OCI-LY7 (cell line): ENCODE data around the gene NHERF2. TPM values are rescaled to one million over a fixed set of nuclear protein-coding genes. Genes with fewer than 3 reads are reported as not detected.

Experiments used
- BruUV-seq: library from RNA; stranded (reverse); fragments of 400-500 nt; replicated peaks from 2 replicates; lab custom pipeline; 2021; lab: Mats Ljungman, UMichigan
- CTCF ChIA-PET: fragments of 300-600 bp; sonication (Branson Sonifier 250); formaldehyde crosslinking; loops from one replicate; lab custom pipeline; 2022; ENCODE audit warnings: antibody characterized with exemption; ENCODE audit not compliant: unreplicated experiment; lab: Charles Lee
- POLR2A ChIA-PET: fragments of 300-600 bp; sonication (Branson Sonifier 250); formaldehyde crosslinking; loops from one replicate; lab custom pipeline; 2022; ENCODE audit warnings: antibody characterized with exemption; lab: Charles Lee
- DNase-seq: peaks from one replicate; pipeline ENCODE4 v3.0.0-alpha.2; 2015; ENCODE audit warnings: low spot score
- H2AFZ ChIP-seq: fragments of 200-600 bp; sonication (generic), shearing (Covaris generic); 2 replicates; pipeline ENCODE4 v1.6.1; 2014; ENCODE audit warnings: mild to moderate bottlenecking, antibody characterized with exemption, low read length, moderate library complexity
- H3K27ac ChIP-seq: fragments of 200-600 bp; sonication (generic); 2 replicates; pipeline ENCODE4 v1.5.1; 2014; ENCODE audit warnings: mixed run types, low read depth, mild to moderate bottlenecking, moderate library complexity, low read length, inconsistent platforms; ENCODE audit not compliant: poor library complexity, severe bottlenecking
- H3K36me3 ChIP-seq: fragments of 200-600 bp; sonication (generic); 2 replicates; pipeline ENCODE4 v1.6.1; 2014; ENCODE audit warnings: mild to moderate bottlenecking, antibody characterized with exemption, low read length, moderate library complexity, mixed read lengths; ENCODE audit not compliant: insufficient read depth
- H3K4me1 ChIP-seq: fragments of 200-600 bp; sonication (generic); 2 replicates; pipeline ENCODE4 v1.5.1; 2014; ENCODE audit warnings: mild to moderate bottlenecking, low read length; ENCODE audit not compliant: insufficient read depth, poor library complexity, severe bottlenecking
- H3K4me2 ChIP-seq: fragments of 200-600 bp; sonication (generic); 2 replicates; pipeline ENCODE4 v1.6.1; 2014; ENCODE audit warnings: mild to moderate bottlenecking, low read length
- H3K4me3 ChIP-seq: fragments of 200-600 bp; sonication (generic); 2 replicates; pipeline ENCODE4 v1.5.1; 2014; ENCODE audit warnings: mild to moderate bottlenecking, low read depth, low read length; ENCODE audit not compliant: poor library complexity, severe bottlenecking
- H3K79me2 ChIP-seq: fragments of 200-600 bp; sonication (generic); 2 replicates; pipeline ENCODE4 v1.6.1; 2016; ENCODE audit warnings: low read depth, mild to moderate bottlenecking, low read length, moderate library complexity, mixed read lengths; ENCODE audit not compliant: insufficient read depth
- H3K9me2 ChIP-seq: fragments of 200-600 bp; sonication (generic); 2 replicates; pipeline ENCODE4 v1.6.1; 2016; ENCODE audit warnings: mild to moderate bottlenecking, low read length, mixed read lengths; ENCODE audit not compliant: insufficient read depth
- H3K9me3 ChIP-seq: fragments of 200-600 bp; sonication (generic); 2 replicates; pipeline ENCODE4 v1.6.1; 2014; ENCODE audit warnings: mild to moderate bottlenecking, mixed run types, low read length, mixed read lengths
- H4K20me1 ChIP-seq: fragments of 200-600 bp; sonication (generic); 2 replicates; pipeline ENCODE4 v1.6.1; 2014; ENCODE audit warnings: mild to moderate bottlenecking, antibody characterized with exemption, low read length, moderate library complexity, mixed read lengths; ENCODE audit not compliant: insufficient read depth
- EZH2phosphoT487 ChIP-seq: fragments of 200-600 bp; sonication (generic); IDR thresholded peaks from 2 replicates; pipeline ENCODE4 v1.6.1; 2018; ENCODE audit warnings: low read depth, borderline replicate concordance, mild to moderate bottlenecking, mixed run types, antibody characterized with exemption, low read length, moderate library complexity, mixed read lengths
- intact Hi-C: fragments of 100-400 bp; cut with micrococcal nuclease; formaldehyde crosslinking; loops from one replicate; pipeline ENCODE4 v1.10.0; 2022; ENCODE audit not compliant: unreplicated experiment
- total RNA-seq, 2 experiments: library from RNA; depleted of rRNA in 1 of 2; stranded (reverse); fragments of >200 nt in 1 of 2; shearing (Covaris generic) in 1 of 2; gene quantifications; 2 replicates each; pipeline ENCODE4 v1.2.3, GENCODE V29; 2014 to 2022
- TF ChIP-seq, protein P1 (sequence below): fragments of 200-600 bp; sonication (generic); conservative IDR thresholded peaks from 2 replicates; pipeline ENCODE4 v1.5.1; 2014; ENCODE audit warnings: mild to moderate bottlenecking, antibody characterized with exemption, low read length, moderate library complexity, mixed read lengths

NHERF2 gene
- total RNA-seq, 2 experiments from 2014 or later = 0.27 TPM; not detected in 1

DNA sequence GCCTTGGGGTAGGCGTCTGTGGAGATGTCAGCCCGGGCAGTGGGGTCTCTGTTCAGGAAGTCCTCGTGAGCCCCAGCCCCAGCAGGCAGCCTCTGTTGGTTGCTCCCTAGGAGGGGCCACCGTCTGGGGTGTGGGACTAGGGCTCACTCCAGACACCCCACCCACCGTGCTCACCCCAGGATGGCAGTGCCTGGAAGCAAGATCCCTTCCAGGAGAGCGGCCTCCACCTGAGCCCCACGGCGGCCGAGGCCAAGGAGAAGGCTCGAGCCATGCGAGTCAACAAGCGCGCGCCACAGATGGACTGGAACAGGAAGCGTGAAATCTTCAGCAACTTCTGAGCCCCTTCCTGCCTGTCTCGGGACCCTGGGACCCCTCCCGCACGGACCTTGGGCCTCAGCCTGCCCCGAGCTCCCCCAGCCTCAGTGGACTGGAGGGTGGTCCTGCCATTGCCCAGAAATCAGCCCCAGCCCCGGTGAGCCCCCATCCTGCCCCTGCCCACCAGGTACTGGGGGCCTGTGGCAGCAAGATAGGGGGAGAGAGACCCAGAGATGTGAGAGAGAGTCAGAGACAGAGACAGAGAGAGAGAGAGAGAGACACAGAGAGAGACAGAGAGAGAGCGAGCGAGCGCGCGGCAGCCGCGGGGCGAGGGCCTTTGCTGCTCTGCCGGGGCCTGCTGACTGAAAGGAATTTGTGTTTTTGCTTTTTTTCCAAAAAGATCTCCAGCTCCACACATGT, 11.1 kb downstream of the NHERF2 start:
- Histone ChIP-seq H3K36me3 (no peaks in the 10 kb centered on the region), H3K9me2 (no peaks in the 10 kb centered on the region), H3K79me2 (no peaks in the 10 kb centered on the region), H3K27ac (no peak overlapping the region), H3K4me1 (no peaks in the 10 kb centered on the region), H3K4me2 (no peak overlapping the region), H3K4me3 (no peak overlapping the region), H3K9me3 (no peaks in the 10 kb centered on the region), H4K20me1 (no peaks in the 10 kb centered on the region), H2AFZ (no peak overlapping the region)
- BruUV-seq = no TSS peak
- intact Hi-C loops = no loop called here
- no peak for DNase-seq
- ChIA-PET CTCF (no interaction called here), POLR2A (no interaction called here)
- TF ChIP-seq, protein P1, sequence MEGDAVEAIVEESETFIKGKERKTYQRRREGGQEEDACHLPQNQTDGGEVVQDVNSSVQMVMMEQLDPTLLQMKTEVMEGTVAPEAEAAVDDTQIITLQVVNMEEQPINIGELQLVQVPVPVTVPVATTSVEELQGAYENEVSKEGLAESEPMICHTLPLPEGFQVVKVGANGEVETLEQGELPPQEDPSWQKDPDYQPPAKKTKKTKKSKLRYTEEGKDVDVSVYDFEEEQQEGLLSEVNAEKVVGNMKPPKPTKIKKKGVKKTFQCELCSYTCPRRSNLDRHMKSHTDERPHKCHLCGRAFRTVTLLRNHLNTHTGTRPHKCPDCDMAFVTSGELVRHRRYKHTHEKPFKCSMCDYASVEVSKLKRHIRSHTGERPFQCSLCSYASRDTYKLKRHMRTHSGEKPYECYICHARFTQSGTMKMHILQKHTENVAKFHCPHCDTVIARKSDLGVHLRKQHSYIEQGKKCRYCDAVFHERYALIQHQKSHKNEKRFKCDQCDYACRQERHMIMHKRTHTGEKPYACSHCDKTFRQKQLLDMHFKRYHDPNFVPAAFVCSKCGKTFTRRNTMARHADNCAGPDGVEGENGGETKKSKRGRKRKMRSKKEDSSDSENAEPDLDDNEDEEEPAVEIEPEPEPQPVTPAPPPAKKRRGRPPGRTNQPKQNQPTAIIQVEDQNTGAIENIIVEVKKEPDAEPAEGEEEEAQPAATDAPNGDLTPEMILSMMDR = no peak
- no peak for TF ChIP-seq EZH2phosphoT487

DNA sequence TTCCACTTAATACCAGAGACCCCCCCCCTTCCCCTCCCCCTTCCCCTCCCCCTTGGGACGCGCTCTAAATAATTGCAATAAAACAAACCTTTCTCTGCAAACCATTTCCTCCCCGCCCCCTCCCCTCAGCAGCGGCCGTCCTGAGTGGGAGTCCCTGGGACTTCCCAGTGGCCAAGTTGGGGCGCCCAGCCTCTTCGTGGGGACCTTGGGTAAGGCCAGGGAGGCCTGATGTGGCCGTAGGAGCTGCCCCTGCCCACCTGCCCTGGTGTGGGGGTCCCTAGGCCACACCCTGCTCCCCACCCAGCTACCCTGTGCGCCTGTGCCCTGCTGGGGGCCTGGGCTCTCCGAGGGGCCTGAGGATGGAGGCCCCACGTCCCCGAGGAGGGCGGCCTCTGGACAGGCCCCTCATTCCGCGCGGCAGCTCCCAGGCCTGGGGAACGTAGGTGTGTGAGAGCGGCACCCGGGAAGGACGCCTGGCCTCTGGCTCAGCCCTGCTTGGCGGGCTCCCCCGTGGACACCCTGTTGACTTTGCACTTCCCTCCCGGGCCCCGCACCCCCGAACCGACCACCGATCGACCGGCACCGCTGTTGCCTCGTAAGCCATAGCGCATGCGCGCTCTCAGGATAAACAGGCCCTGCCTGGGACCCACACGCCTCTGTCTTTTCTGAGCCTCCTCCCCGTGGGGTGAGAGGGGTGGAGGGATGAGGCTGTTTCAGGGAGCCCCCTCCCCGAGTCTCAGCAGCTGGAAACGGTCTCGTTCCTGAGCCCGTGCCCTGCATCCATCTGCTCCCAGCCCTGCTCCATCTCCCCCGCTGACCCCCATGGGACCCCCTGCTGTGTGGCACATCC, 11.9 kb downstream of the NHERF2 start:
- no peak overlapping the region for H3K4me3 ChIP-seq
- H3K9me3 ChIP-seq = no peaks in the 10 kb centered on the region
- DNase-seq = no peak
- no peaks in the 10 kb centered on the region for H3K4me1 ChIP-seq
- intact Hi-C loops = no loop called here
- POLR2A ChIA-PET = no interaction called here
- H3K36me3 ChIP-seq = peaks cover 6% of the 10 kb centered on the region; the same call in 1 of the 2 replicates
- no TSS peak for BruUV-seq
- no peak overlapping the region for H2AFZ ChIP-seq
- H3K4me2 ChIP-seq = no peak overlapping the region
- H3K27ac ChIP-seq = no peak overlapping the region
- no peak for TF ChIP-seq EZH2phosphoT487
- TF ChIP-seq, protein P1 = no peak
- no peaks in the 10 kb centered on the region for H4K20me1 ChIP-seq
- CTCF ChIA-PET = no interaction called here
- H3K79me2 ChIP-seq = no peaks in the 10 kb centered on the region
- H3K9me2 ChIP-seq = no peaks in the 10 kb centered on the region
